Amygdala (tissue), 56 donors: ENCODE data around the gene MRPL2.
A peak's percentile ranks its signal among the peaks of the same experiment; 100 is the strongest.

Source experiments
- DNase-seq, 56 donors: peaks; one replicate each; lab custom pipeline; 2025; lab: John Stamatoyannopoulos, UW

The MRPL2 gene

DNA sequence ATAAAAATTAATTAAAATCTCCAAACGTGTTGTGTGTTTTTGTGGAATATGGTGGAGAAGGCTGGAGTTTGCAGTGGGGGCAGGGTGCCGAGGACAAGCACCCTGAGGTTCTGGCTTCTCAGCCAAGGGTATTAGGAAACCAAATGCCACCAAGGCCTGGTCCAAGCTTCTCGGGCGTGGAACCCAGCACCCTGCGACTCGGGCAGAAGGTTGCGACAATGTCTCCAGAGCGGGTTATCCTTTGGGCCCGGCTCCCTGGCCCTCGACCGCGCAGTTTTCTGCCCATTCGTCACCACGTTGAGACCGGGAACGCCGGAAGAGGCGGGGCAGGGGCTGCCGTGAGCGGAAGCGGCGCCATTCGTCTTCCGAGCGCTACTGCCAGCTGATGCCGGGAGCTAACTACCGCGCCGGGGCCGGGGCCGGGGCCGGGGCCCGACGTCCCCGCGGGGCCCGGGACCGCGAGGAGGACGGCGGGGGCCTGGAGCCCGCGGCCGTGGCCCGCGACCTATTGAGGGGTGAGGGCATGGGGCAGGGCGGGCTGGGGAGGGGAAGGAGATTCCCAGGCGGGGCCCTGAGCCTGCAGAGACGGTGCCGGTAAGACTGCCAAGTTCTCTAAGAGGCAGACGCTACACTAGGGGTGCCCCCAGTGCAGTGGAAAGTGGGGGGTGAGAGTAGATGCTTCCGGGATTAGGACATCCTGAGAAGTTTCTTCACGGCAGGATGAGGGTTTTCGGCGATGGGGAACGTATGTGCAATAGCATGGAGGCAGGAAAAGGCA, 37.8 kb downstream of the MRPL2 start, which contains the start of gene RRP36:
RRP36 (plus strand) TSS at position 354 of the 778 bp plus-strand sequence; CDS start at position 386, 32 bp downstream.
- peak in 55 of 56 donors; percentile 25 to 87 (median 64) for DNase-seq

GRCh38 chr6:43020847-43021246, 38.4 kb downstream of the MRPL2 start:
- no peak for DNase-seq

DNA sequence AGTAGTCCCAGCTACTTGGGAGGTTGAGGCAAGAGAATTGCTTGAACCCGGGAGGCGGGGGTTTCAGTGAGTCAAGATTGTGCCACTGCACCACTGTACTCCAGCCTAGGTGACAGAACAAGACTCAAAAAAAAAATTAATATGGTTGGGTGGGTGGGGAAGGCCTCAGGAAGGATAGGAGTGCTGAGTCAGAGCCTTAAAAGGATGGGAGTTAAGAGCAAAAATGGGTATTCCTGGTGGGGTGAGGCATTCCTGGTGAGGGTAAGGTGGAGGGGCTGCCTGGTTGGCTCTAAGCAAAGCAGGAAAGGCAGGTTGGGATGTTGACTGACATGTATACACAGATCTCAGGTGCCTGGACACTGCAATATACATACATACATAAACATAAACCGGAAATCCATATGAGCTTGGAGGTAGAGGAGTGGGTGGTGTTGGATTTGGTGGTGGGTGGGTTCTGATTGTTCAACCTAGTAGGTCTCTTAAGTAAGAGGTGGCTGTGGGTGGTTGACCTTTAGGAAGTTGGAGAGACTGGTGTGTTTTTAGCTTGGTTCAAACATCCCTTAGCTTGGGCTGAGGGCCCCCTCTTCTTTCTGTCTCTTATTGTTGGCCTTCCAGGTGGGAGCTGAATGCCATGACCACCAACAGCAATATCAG, 39.1 kb downstream of the MRPL2 start:
- no peak for DNase-seq

GRCh38 chr6:43019152-43019551, 40.1 kb downstream of the MRPL2 start:
- DNase-seq = no peak

GRCh38 chr6:43016943-43017334, 42.3 kb downstream of the MRPL2 start:
- DNase-seq = no peak

DNA sequence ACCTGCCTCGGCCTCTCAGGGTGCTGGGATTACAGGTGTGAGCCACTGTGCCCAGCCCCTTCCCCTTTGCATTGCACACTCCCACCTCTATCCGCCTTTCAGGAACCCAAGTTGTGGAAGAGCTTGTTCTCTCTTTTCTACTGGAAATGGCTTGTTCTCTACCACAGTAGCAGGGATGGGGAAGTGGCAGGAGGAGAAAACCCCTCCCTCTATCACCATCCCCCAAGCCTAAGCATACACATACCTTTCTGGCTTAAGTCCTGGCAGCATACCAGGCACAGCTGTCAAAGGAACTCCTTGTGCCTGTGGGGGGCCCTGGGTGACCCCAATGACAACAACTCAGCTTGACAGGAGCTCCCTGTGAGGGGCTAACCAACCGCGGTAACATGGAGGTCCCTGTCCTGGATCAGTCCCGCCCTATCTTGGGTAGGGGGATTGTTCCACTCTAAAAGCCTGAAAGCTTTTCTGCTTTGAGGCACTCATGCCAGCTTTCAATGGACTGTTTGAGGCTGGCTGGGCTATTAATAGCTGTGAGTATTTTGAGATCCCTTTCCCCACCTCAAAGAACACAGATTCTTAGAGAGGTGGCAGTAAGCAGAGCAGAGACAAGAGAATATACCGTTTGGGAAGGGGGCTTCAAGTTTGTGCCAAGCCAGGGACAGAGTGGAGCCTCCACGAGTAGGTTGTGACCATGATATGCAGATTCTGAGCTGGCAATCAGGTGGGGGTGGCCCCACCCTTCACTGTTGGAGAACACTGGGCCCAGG, 42.9 kb downstream of the MRPL2 start:
- no peak for DNase-seq

DNA sequence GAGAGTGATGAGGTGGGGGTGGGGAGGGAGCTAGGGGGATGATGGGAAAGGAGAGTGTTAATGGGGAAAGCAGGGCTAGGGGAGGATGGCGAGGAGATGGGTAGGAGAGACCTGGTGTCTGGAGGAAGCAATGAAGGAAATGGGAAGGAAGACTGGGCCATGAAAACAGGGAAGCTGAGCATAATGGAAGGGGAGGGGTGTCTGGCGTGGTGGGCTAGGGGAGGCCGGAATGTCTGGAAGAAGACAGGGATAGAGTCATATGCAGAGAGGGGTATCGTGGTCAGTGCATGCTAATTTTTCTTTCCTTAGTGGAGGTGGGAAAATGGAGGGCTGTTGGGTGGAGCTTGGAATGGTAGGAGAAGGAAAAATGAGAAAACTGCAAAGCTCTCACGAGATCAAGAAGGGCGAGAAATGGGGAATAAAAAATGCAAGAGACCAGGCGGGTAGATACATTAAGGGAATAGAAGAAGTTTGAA, 44.8 kb downstream of the MRPL2 start:
- no peak for DNase-seq

GRCh38 chr6:43013843-43014433, 45.3 kb downstream of the MRPL2 start, which contains the start of the genes KLHDC3 and MEA1:
TSS of gene KLHDC3 (plus strand) at chr6:43014249. CDS start at chr6:43017193, 2,944 bp downstream.
TSS of gene MEA1 (minus strand) at chr6:43013946. CDS start at chr6:43013813, 133 bp downstream.
- DNase-seq = peak; percentile 69 to 100 (median 99)

DNA sequence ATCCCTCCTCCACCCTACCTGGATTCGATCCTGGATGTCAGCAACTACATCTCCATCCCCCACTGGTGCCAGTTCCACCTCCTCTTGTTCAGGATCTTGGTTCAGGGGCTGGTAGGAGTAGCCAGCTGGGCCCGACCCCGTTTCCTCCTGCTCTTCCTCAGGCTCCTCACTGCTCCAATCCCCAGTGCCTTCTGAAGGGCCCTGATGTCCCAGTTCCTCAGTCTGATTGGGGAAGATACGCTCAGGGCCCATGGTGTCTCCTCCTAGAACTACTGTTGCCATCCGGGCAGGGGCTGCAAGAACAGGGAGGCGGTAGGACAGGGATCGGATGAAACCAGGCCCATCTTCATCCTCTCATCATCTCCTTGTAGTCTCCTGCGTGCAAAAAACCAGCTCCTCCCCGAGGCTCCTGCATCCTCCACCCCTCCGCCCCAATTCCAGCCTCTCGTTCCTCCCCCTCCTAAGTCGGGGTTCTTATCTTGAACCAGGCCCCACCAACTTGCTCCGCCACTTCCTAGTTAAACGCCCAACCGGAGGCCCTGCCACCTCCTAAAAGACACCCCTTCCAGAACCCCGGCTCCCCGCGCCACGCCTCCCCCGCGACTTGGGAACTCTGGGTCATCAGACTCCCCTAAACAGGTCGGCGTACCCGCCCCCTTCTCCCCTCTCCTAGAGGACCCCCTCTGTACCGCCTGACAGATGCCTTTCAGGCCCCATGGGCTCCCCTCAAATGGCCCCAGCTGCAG, 46.0 kb downstream of the MRPL2 start:
- DNase-seq = peak in 16 of 56 donors; percentile 24 to 76 (median 46)

- DNase-seq = no peak
These were observed 46.9 kb downstream of the MRPL2 start for GRCh38 chr6:43012364-43012763.

DNA sequence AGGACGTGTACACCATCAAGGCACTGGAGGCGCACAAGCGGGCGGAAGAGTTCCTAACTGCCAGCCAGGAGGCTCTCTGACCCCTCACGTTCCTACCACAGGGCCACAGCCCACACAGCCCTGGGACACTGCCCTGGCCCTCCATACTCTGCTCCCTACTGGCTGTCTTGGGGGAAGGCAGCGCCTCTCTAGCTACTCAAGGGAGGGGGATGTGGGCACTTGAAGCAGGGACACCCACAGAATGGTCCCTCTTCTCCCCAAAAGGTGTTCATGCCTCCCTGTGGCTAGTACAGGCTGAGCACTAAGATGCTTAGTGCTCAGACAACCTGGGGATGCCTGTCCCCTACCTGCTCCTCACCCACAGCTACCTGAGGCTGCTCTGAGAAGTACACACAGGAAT, 48.0 kb downstream of the MRPL2 start:
- no peak for DNase-seq

DNA sequence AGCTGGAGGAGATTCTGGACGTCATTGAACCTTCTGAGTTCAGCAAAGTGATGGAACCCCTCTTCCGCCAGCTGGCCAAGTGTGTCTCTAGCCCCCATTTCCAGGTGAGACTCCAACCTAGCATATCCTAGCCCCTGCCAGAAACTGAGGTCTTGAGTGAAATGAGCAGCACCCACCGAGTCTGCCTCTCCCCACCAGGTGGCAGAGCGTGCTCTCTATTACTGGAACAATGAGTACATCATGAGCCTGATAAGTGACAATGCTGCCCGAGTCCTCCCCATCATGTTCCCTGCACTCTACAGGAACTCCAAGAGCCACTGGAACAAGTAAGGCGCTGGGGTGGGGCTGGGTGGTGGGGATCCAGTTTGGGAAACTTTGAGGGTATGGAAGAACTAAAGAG, 50.1 kb downstream of the MRPL2 start:
- DNase-seq = peak in 10 of 56 donors; percentile 4 to 32 (median 7)

GRCh38 chr6:43007126-43007525, 52.1 kb downstream of the MRPL2 start:
- DNase-seq = no peak

DNA sequence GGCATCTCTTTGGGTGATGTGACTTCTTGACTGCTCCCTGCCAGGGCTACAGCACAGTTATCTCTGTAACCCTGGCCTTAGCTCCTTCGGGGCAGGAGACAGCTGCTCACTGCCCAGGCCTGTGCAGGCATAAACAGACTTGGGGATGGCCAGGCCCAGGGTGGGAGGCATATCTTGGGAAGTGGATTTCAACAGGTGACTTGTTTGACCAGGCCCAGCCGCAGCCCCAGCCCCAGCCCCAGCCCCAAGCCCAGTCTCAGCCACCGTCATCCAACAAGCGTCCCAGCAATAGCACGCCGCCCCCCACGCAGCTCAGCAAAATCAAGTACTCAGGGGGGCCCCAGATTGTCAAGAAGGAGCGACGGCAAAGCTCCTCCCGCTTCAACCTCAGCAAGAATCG, 53.0 kb downstream of the MRPL2 start:
- no peak for DNase-seq

DNA sequence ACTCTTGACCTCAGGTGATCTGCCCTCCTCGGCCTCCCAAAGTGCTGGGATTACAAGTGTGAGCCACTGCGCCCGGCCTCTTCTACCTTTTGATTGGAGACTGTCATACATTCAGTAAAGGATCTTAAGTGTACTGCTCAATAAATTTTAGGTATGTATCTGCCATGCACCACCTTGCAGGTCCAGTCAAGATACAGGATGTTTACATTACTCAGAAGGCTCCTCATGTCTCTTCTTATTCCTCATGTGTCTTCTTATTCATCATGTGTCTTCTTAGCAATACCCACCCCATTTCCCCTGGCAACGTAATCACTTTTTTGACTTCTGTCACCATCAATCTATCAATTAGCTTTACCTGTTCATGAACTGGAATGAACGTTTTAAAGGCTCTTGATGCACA, 53.4 kb downstream of the MRPL2 start:
- no peak for DNase-seq
